Measurements from ENCODE around the gene CTTN. TPM values are rescaled to one million over a fixed set of nuclear protein-coding genes. Genes with fewer than 3 reads are reported as not detected.

The CTTN gene
- total RNA-seq, 1 donor from 2014 or later = 441 TPM

- DNase-seq = no peak
These were observed 12.2 kb downstream of the CTTN start for GRCh38 chr11:70410276-70411205.

GRCh38 chr11:70411713-70412452 lies 13.6 kb downstream of the CTTN start:
- DNase-seq = no peak

DNA sequence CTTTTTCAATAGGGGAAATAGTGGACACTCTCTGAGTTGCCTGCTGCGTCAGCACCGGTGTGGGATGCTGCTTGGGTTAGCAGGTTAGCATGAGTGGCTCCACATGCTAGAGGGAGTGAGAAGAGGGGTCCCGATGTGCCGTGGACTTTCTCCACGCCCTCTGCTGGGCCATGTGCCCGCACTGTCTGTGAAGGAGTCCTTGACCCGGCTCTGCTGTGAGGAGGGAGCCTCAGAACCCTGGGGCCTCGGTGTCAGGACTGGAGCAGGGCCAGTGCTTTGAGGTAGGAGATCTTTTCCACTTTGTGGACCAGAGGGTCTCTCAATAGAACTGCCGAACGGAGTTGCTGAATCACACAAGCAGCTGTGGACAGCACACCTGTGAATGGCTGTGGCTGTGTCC lies 14.8 kb downstream of the CTTN start:
- no peak for DNase-seq

GRCh38 chr11:70414341-70415100 lies 16.2 kb downstream of the CTTN start:
- no peak for DNase-seq

DNA sequence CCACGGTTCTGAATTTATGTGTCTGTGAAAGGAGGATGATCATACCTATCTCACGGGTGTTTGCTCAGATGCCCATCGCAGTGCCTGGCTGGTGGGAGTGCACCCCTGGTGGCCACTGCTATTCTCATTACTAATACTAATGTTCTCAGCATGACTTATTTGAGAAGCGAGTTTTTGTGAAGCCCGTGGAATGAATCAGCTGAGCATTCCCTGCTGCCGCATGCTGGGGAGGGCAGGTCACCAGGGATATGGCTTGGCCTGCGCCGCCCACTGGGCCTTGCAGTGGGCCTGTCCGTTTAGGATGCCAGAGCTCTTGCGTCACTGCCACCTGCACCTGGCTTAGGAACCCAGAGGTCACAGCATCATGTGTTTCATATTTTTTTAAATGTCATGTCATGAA lies 16.9 kb downstream of the CTTN start:
- no peak for DNase-seq

GRCh38 chr11:70415642-70416395 lies 17.5 kb downstream of the CTTN start:
- DNase-seq = no peak

GRCh38 chr11:70416881-70417280 lies 18.6 kb downstream of the CTTN start:
- DNase-seq = no peak

- DNase-seq = no peak
These were observed 19.8 kb downstream of the CTTN start for GRCh38 chr11:70418130-70418529.

GRCh38 chr11:70419307-70420007 lies 21.1 kb downstream of the CTTN start:
- DNase-seq = no peak

GRCh38 chr11:70420008-70420464 lies 21.7 kb downstream of the CTTN start:
- peak; percentile 77 for DNase-seq

DNA sequence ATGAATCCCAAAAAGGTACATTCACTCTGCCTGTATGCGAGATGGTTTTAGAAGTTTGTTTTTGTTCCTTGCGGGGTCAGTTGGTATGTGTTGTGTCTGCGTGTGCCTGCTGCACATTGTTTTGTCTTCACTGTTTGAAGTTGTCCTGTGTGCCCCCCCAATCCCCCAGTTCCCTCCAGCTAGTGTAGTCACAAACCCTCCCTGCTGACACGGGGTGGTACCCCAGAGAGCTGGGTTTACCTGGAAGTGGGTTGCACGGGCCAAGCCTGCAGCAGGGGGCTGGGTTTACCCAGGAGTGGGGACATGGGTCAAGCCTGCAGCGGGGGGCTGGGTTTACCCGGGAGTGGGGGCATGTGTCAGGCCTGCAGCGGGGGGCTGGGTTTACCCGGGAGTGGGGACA lies 22.2 kb downstream of the CTTN start:
- DNase-seq = no peak

- DNase-seq = no peak
These were observed 22.8 kb downstream of the CTTN start for GRCh38 chr11:70421123-70421522.

DNA sequence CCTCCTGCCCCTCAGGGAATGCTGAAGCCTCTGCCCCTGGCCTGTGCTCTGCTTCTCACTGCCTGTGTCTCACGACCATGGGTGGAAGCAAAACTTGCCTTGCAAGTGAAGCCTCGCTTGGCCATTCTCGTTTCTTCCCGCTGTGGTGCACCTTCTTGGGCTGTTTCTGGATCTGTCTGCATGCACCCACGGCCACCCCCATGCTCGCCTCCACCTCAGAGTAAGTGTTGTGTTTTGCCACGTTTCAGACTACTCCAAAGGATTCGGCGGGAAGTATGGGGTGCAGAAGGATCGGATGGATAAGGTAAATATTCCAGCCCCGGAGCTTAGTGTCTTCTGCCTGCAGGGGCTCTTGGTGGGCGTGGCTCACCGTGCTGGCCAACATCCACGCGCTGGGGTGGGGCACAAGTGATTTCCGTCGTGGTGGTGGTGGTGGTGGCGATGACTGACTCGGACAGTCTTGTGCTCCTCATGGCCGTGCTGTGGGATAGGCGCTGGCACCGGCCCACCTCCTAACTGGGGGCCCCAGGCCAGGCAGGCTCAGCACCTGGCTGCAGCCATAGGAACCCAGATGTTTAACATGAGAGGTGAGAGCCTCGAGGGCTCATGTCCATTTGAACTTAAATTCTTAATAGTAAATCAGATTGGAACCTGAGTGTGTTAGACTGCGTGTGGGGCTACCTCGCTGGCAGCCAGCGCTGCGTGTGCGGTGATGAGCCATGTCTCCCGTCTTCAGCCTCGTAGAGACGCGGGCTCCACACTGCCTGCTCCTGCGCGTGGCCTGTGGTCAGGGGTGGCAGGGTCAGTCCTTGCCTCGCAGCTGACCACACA lies 24.6 kb downstream of the CTTN start:
- no peak for DNase-seq

GRCh38 chr11:70423523-70424505 lies 25.5 kb downstream of the CTTN start:
- peak; percentile 55 for DNase-seq

- no peak for DNase-seq
These were observed 26.5 kb downstream of the CTTN start for GRCh38 chr11:70424765-70425344.

DNA sequence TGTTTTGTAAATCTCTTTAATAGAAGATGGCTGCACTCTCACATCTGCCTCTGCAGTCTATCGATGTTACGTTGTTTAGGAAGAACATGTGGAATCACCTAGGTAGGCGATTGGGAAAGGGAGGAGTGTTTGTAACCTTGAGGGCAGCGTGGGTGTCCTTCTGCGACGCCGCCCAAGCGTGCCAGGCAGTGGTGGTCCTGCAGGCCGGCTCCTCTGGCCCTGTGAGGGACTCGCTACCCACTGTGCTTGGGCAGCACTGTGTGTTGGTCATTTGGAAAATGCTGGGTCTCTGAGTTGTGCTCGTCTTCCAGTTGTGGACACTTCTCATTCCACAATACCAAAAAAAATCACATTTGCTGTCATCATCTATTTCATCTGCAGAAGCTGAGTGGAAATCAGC lies 29.1 kb downstream of the CTTN start:
- DNase-seq = no peak

GRCh38 chr11:70428701-70429427 lies 30.5 kb downstream of the CTTN start:
- no peak for DNase-seq

DNA sequence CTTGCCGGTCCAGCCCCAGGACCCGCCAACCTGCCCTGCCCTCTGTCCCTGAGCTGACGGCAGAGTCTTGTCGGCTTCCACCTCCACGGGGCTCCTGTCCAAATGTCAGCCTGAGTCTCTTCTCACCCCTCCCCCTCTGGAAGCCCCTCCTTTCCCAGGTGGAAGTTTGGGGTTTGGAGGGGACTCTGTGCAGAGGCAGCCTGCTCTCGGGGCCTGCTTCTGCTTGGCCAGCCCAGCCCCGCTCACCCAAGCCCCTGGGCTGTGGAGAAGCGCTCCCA lies 31.0 kb downstream of the CTTN start:
- DNase-seq = no peak
